Stimulated activated naive CD8-positive, alpha-beta T cell treated with anti-CD3 and anti-CD28 coated beads, Interleukin-15, Interleukin-2, amounts not matched to agents 100 U/mL and 50 U/mL, for 24 hours (primary cell): Measurements from ENCODE around the gene PVRIG.
"Not testable (repeated sequence)": the region's sequence is repeated elsewhere in the genome, so short reads cannot be mapped to it uniquely, and the experiment has no call there.

Source experiments
- ATAC-seq: fragments of 150-1000 bp; cut with Tn5 transposase; one replicate; pipeline ENCODE4 v1.10.0; 2021
- DNase-seq: peaks from one replicate; pipeline ENCODE4 v3.0.0; 2021

Gene PVRIG

GRCh38 chr7:100219801-100220585, at the start of gene PVRIG:
Gene PVRIG (plus strand): TSS chr7:100219949. CDS start chr7:100219971, 22 bp downstream.
- peak; percentile 54 for DNase-seq
- not testable (repeated sequence) for ATAC-seq

GRCh38 chr7:100170101-100170897, 49.5 kb upstream of the PVRIG start:
- DNase-seq: no peak
- ATAC-seq: no peak

- peak; percentile 17 for ATAC-seq
- DNase-seq: peak; percentile 41
Observed at GRCh38 chr7:100171087-100171681, 48.6 kb upstream of the PVRIG start.

- DNase-seq (no peak), ATAC-seq (no peak)
Observed at GRCh38 chr7:100171840-100172239, 47.9 kb upstream of the PVRIG start.

- DNase-seq (no peak), ATAC-seq (no peak)
Observed at GRCh38 chr7:100173806-100174495, 45.8 kb upstream of the PVRIG start.

GRCh38 chr7:100174582-100174981, 45.2 kb upstream of the PVRIG start:
- ATAC-seq: no peak
- no peak for DNase-seq

GRCh38 chr7:100175296-100175935, 44.3 kb upstream of the PVRIG start:
- ATAC-seq (no peak), DNase-seq (no peak)

- ATAC-seq (no peak), DNase-seq (no peak)
Observed at GRCh38 chr7:100176096-100177044, 43.4 kb upstream of the PVRIG start.

GRCh38 chr7:100177045-100178001, 42.4 kb upstream of the PVRIG start, which contains the start of the genes GPC2 and STAG3:
Gene GPC2 (minus strand): TSS chr7:100177381. CDS start chr7:100177199, 182 bp downstream.
Gene STAG3 (plus strand): TSS chr7:100177918. CDS start chr7:100180557, 2,639 bp downstream.
- DNase-seq (peak; percentile 98), ATAC-seq (peak; percentile 89)

GRCh38 chr7:100180084-100180483, 39.7 kb upstream of the PVRIG start:
- not testable (repeated sequence) for ATAC-seq, DNase-seq

- not testable (repeated sequence) for DNase-seq
Observed at GRCh38 chr7:100182616-100183015, 37.1 kb upstream of the PVRIG start.

GRCh38 chr7:100183090-100183489, 36.7 kb upstream of the PVRIG start:
- not testable (repeated sequence) for DNase-seq, ATAC-seq

More at GRCh38 chr7:100182616-100183015, 37.1 kb upstream of the PVRIG start:
- not testable (repeated sequence) for ATAC-seq

- no peak for DNase-seq
- ATAC-seq: no peak
Observed at GRCh38 chr7:100185726-100186125, 34.0 kb upstream of the PVRIG start.

GRCh38 chr7:100189061-100189460, 30.7 kb upstream of the PVRIG start:
- ATAC-seq (no peak), DNase-seq (no peak)

GRCh38 chr7:100190048-100190711, 29.6 kb upstream of the PVRIG start:
- no peak for DNase-seq
- peak; percentile 86 for ATAC-seq

GRCh38 chr7:100191775-100192174, 28.0 kb upstream of the PVRIG start:
- ATAC-seq (no peak), DNase-seq (no peak)

- not testable (repeated sequence) for DNase-seq, ATAC-seq
Observed at GRCh38 chr7:100192281-100192862, 27.4 kb upstream of the PVRIG start.

GRCh38 chr7:100192969-100193368, 26.8 kb upstream of the PVRIG start:
- ATAC-seq: no peak

More at GRCh38 chr7:100192969-100193368, 26.8 kb upstream of the PVRIG start:
- no peak for DNase-seq
